ENCODE measurements around the gene SYT12. TPM values are rescaled to one million over a fixed set of nuclear protein-coding genes. Genes with fewer than 3 reads are reported as not detected.

Gene SYT12
- total and polyA plus RNA-seq, 12 donors, result 0.67 to 55.6 (median 3.4) TPM

DNA sequence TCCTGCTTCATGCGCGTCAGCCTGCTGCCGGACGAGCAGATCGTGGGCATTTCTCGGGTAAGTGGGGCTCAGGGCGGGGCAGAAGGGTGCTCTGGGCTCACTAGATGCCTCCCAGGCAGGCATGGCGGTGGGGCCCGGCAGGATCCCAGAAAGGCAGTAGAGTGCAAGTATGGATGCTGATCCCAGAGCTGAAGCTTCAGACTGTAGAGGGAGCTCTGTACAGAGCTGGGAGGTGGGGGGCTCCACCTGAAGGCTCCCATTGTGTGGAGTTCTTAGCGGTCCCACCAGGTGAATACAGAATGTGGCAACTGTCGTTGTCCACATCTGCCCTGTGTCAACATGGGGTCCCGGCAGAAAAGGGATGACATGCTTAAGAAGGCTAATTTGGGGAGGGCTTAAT lies 17.2 kb downstream of the SYT12 start:
- TF ChIP-seq, protein P1, sequence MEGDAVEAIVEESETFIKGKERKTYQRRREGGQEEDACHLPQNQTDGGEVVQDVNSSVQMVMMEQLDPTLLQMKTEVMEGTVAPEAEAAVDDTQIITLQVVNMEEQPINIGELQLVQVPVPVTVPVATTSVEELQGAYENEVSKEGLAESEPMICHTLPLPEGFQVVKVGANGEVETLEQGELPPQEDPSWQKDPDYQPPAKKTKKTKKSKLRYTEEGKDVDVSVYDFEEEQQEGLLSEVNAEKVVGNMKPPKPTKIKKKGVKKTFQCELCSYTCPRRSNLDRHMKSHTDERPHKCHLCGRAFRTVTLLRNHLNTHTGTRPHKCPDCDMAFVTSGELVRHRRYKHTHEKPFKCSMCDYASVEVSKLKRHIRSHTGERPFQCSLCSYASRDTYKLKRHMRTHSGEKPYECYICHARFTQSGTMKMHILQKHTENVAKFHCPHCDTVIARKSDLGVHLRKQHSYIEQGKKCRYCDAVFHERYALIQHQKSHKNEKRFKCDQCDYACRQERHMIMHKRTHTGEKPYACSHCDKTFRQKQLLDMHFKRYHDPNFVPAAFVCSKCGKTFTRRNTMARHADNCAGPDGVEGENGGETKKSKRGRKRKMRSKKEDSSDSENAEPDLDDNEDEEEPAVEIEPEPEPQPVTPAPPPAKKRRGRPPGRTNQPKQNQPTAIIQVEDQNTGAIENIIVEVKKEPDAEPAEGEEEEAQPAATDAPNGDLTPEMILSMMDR (IDR thresholded peaks at IDR 0.05), result no peak
- no peak for TF ChIP-seq POLR2A (IDR thresholded peaks at IDR 0.05)
- DNase-seq, result no peak
- 75 to 90% (median 89%) methylated on average over 12 of the region's 12 CpGs for WGBS, 4 donors
- Histone ChIP-seq H3K9me3 (replicated peaks in 1 of 3) (no peaks in the 10 kb centered on the region), H3K36me3 (replicated peaks in 1 of 2) (no peaks in the 10 kb centered on the region), H3K4me1 (replicated peaks in 1 of 2) (no peaks in the 10 kb centered on the region), H3K27me3 (no peaks in the 10 kb centered on the region), H3K4me3 (no peak overlapping the region), H3K27ac (no peak overlapping the region)
- intact Hi-C loops (cut with DNase I), result no loop called here

GRCh38 chr11:67041602-67042001 lies 18.7 kb downstream of the SYT12 start:
- intact Hi-C loops (cut with DNase I), result no loop called here
- H3K36me3 ChIP-seq (replicated peaks in 1 of 2), result no peaks in the 10 kb centered on the region
- no peak for TF ChIP-seq POLR2A (IDR thresholded peaks at IDR 0.05)
- TF ChIP-seq, protein P1 (IDR thresholded peaks at IDR 0.05), result no peak
- no peak for DNase-seq
- WGBS, 4 donors, result 62 to 74% (median 70%) methylated on average over 2 to 3 of the region's 3 CpGs
- no peak overlapping the region for H3K27ac ChIP-seq
- H3K4me1 ChIP-seq (replicated peaks in 1 of 2), result no peaks in the 10 kb centered on the region
- H3K9me3 ChIP-seq (replicated peaks in 1 of 3), result no peaks in the 10 kb centered on the region
- no peak overlapping the region for H3K4me3 ChIP-seq
- no peaks in the 10 kb centered on the region for H3K27me3 ChIP-seq

DNA sequence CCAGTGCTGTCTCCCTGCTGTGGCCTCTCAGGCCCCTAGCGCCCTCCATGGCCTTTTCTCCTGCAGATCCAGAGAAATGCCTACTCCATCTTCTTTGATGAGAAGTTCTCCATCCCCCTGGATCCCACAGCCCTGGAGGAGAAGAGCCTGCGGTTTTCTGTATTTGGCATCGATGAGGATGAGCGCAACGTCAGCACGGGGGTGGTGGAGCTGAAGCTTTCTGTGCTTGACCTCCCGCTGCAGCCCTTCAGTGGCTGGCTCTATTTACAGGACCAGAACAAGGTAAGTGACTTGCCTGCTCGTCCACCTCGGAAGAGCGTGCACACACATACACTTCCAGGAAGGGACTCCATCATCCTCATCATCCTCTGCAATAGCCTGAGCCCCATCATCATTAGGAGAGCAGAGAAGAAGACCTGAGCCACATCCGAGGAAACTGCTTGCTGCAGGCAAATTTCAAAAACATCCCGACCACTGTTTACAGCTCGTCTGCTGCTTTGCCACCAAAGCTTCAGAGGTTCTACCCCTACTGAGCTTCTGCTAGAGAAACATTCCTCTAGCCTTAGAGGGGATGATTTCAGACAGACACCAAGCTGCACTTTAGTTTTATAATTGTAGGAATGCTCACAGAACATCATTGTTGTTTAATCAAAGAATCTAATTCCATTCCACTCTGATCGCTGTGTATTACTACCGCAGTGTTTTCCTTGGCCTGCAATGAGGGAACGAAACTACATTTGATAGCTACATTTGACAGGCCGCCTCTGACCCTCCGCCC lies 20.8 kb downstream of the SYT12 start:
- intact Hi-C loops (cut with DNase I), result no loop called here
- H3K27ac ChIP-seq, result no peak overlapping the region
- H3K9me3 ChIP-seq (replicated peaks in 1 of 3), result no peaks in the 10 kb centered on the region
- H3K4me3 ChIP-seq, result no peak overlapping the region
- no peaks in the 10 kb centered on the region for H3K27me3 ChIP-seq
- no peak for TF ChIP-seq POLR2A (IDR thresholded peaks at IDR 0.05)
- TF ChIP-seq, protein P1 (IDR thresholded peaks at IDR 0.05), result no peak
- WGBS, 4 donors, result 84 to 88% (median 85%) methylated on average over 12 to 18 of the region's 18 CpGs
- DNase-seq, result no peak
- no peaks in the 10 kb centered on the region for H3K36me3 ChIP-seq (replicated peaks in 1 of 2)
- H3K4me1 ChIP-seq (replicated peaks in 1 of 2), result no peaks in the 10 kb centered on the region

DNA sequence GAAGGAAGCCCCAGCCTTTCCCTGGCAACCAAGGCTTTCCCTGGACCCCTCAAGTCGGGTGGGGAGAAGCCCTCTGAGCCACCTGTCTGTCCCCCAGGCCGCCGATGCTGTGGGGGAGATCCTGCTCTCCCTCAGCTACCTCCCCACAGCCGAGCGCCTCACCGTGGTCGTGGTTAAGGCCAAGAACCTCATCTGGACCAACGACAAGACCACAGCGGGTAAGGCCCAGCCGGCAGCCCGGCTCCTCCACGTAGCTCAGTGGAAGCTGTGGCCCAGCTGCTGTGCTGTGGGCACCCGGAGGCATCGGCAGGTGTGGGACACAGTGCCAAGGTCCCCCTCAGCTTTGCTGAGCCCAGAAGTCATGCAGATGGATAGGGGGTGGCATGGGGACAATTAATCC lies 21.6 kb downstream of the SYT12 start:
- Histone ChIP-seq H3K36me3 (replicated peaks in 1 of 2) (no peaks in the 10 kb centered on the region), H3K27me3 (no peaks in the 10 kb centered on the region), H3K4me3 (no peak overlapping the region), H3K4me1 (replicated peaks in 1 of 2) (no peaks in the 10 kb centered on the region), H3K27ac (no peak overlapping the region), H3K9me3 (replicated peaks in 1 of 3) (no peaks in the 10 kb centered on the region)
- TF ChIP-seq, protein P1 (IDR thresholded peaks at IDR 0.05), result no peak
- no peak for TF ChIP-seq POLR2A (IDR thresholded peaks at IDR 0.05)
- no peak for DNase-seq
- intact Hi-C loops (cut with DNase I), result no loop called here
- 57 to 85% (median 70%) methylated on average over 12 to 14 of the region's 14 CpGs for WGBS, 4 donors
